ENCODE measurements around the gene RNFT2.

DNA sequence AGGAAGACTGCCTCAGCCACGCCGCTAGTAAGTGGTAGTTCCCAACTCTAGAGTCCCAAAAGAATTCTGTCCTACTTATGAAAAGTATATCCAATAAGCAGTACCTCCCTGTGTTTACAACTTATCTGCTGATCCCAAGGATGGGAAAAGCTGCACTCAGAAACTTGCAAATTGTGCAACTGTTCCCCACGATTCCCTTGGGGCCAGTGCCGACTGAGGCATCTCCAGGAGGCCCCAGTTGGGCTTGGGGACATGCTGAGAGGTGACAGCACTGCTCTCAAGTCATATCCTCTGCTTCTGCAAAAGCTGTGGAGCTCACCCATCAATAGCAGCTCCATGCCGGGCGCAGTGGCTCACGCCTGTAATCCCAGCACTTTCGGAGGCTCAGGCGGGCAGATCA is 23.9 kb upstream of the RNFT2 start:
- TF ChIP-seq ZNF274 (IDR thresholded peaks at IDR 0.05; ENCODE audit: low read length), result no peak
- no peak for TF ChIP-seq ZNF274 (tag by site-specific recombination; IDR thresholded peaks at IDR 0.05; ENCODE audit: borderline replicate concordance)
- no peak for TF ChIP-seq ZSCAN23 (tag by site-specific recombination; IDR thresholded peaks at IDR 0.05)
- no peak for TF ChIP-seq ZNF560 (tag by site-specific recombination; IDR thresholded peaks at IDR 0.05; ENCODE audit: borderline replicate concordance)
